ENCODE measurements around the gene SPATA13.

SPATA13 gene

DNA sequence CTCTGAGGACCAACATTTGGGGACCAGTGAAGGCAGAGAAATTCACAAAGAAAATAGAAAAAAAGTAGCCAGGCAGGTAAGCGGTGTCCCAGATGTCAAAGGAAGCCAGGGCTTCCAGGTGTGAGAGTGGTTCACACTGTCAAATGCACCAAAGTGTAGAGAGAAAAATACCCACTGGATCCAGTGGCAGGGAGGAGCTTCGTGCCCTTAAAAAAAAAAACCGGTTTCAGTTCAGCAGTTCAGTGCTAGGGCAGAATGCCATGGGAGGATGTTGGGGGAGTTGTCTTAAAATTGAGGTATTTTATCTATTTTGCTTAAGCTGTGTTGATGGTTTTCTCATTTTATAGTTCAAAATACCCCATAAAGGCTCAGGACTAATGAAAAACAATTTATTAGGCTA, 101.0 kb downstream of the SPATA13 start:
- no peak overlapping the region for H2BK5ac ChIP-seq (ENCODE audit: low read depth, low read length, poor library complexity)
- no peaks in the 10 kb centered on the region for H3K27me3 ChIP-seq (ENCODE audit: insufficient read depth, low read length)
- no peak overlapping the region for H2AK5ac ChIP-seq (ENCODE audit: low read length)
- no peak overlapping the region for H3K23ac ChIP-seq (ENCODE audit: low read length)
- no peaks in the 10 kb centered on the region for H3K79me2 ChIP-seq (ENCODE audit: control insufficient read depth, insufficient read depth, low read length, poor library complexity)
- no peak for DNase-seq
- H2AFZ ChIP-seq (ENCODE audit: insufficient read depth, low read length, poor library complexity): no peak overlapping the region
- H3K4ac ChIP-seq (ENCODE audit: low read depth, low read length): no peak overlapping the region
- no peak overlapping the region for H3K18ac ChIP-seq (ENCODE audit: low read length)
- no peaks in the 10 kb centered on the region for H3K4me1 ChIP-seq (ENCODE audit: control insufficient read depth in 1 of 2, insufficient read depth in 2 of 2, low read length in 2 of 2)
- H2BK120ac ChIP-seq (ENCODE audit: insufficient read depth, low read length, poor library complexity): no peak overlapping the region
- H3K9me3 ChIP-seq (ENCODE audit: insufficient read depth, low read depth, low read length): no peaks in the 10 kb centered on the region
- H4K91ac ChIP-seq (ENCODE audit: low read depth, low read length): no peak overlapping the region
- H3K36me3 ChIP-seq (ENCODE audit: control insufficient read depth in 1 of 2, insufficient read depth in 2 of 2, low read length in 2 of 2): no peaks in the 10 kb centered on the region
- H3K9ac ChIP-seq (ENCODE audit: low read length): no peak overlapping the region
- no peak overlapping the region for H3K14ac ChIP-seq (ENCODE audit: low read length)
- H3K4me3 ChIP-seq (ENCODE audit: low read depth, low read length): no peak overlapping the region
- H4K12ac ChIP-seq (ENCODE audit: low read depth, low read length): no peak overlapping the region
- no peak overlapping the region for H3K27ac ChIP-seq (ENCODE audit: low read depth, low read length)
- no peaks in the 10 kb centered on the region for H3K79me1 ChIP-seq (ENCODE audit: low read length)
- no peak overlapping the region for H3K4me2 ChIP-seq (ENCODE audit: low read length)
- no peak overlapping the region for H2BK12ac ChIP-seq (ENCODE audit: low read length)
- no CpG with 5 or more reads among the region's 3 CpGs for WGBS (ENCODE audit: extremely low coverage, insufficient coverage, insufficient read length)
- no peak overlapping the region for H4K8ac ChIP-seq (ENCODE audit: low read depth, low read length)

DNA sequence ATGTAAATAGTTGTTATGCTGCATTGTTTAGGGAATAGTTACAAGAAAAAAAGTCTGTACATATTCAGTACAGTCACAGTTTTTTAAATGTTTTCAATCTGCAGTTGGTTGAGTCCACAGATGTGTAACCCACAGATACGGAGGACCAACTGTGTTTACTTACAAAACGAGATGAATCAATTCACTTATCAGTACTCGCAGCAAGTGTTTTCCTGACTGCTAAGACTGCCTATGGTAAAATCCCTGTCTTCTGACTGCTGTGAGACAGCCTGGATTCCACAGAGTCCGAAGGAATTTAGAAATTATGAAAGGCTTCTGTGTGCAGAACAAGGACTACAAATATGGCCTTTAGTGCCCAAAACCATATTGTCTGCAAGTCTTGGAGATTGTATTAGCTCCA, 103.1 kb downstream of the SPATA13 start:
- Histone ChIP-seq H4K8ac (ENCODE audit: low read depth, low read length) (no peak overlapping the region), H2BK12ac (ENCODE audit: low read length) (no peak overlapping the region), H2BK120ac (ENCODE audit: insufficient read depth, low read length, poor library complexity) (no peak overlapping the region), H3K4me3 (ENCODE audit: low read depth, low read length) (no peak overlapping the region), H3K4me1 (ENCODE audit: control insufficient read depth in 1 of 2, insufficient read depth in 2 of 2, low read length in 2 of 2) (no peaks in the 10 kb centered on the region), H4K91ac (ENCODE audit: low read depth, low read length) (no peak overlapping the region), H3K27ac (ENCODE audit: low read depth, low read length) (no peak overlapping the region), H3K4me2 (ENCODE audit: low read length) (no peak overlapping the region), H2AK5ac (ENCODE audit: low read length) (no peak overlapping the region), H3K9me3 (ENCODE audit: insufficient read depth, low read depth, low read length) (no peaks in the 10 kb centered on the region), H3K36me3 (ENCODE audit: control insufficient read depth in 1 of 2, insufficient read depth in 2 of 2, low read length in 2 of 2) (no peaks in the 10 kb centered on the region), H3K23ac (ENCODE audit: low read length) (no peak overlapping the region), H2AFZ (ENCODE audit: insufficient read depth, low read length, poor library complexity) (no peak overlapping the region), H3K79me1 (ENCODE audit: low read length) (no peaks in the 10 kb centered on the region), H3K4ac (ENCODE audit: low read depth, low read length) (no peak overlapping the region), H2BK5ac (ENCODE audit: low read depth, low read length, poor library complexity) (no peak overlapping the region), H3K9ac (ENCODE audit: low read length) (no peak overlapping the region), H3K18ac (ENCODE audit: low read length) (no peak overlapping the region), H3K79me2 (ENCODE audit: control insufficient read depth, insufficient read depth, low read length, poor library complexity) (no peaks in the 10 kb centered on the region), H3K27me3 (ENCODE audit: insufficient read depth, low read length) (no peaks in the 10 kb centered on the region), H3K14ac (ENCODE audit: low read length) (no peak overlapping the region), H4K12ac (ENCODE audit: low read depth, low read length) (no peak overlapping the region)
- DNase-seq: peak; percentile 6 to 67
- WGBS (ENCODE audit: extremely low coverage, insufficient coverage, insufficient read length): no CpG with 5 or more reads among the region's 4 CpGs

DNA sequence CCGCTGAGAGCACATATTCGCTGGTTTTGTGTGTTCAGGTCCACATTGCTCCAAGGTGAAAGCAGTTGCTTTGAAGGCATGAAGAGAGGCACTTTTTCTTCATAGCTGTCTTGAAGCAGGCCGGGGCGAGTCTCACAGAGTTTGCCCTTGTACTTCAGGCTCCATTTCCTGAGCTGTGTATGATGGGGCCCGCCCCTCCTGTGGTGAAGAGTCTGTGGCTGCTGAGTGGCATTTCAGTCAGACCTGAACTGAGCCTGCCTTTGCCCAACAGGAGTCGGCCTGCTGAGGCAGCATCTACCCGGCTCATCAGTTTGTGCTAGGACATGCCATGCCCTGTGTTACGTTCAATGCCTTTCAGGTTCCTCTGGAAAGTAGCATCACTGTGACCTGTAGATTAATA, 104.5 kb downstream of the SPATA13 start:
- Histone ChIP-seq H3K79me2 (ENCODE audit: control insufficient read depth, insufficient read depth, low read length, poor library complexity) (no peaks in the 10 kb centered on the region), H2BK5ac (ENCODE audit: low read depth, low read length, poor library complexity) (no peak overlapping the region), H4K91ac (ENCODE audit: low read depth, low read length) (no peak overlapping the region), H3K23ac (ENCODE audit: low read length) (no peak overlapping the region), H3K18ac (ENCODE audit: low read length) (no peak overlapping the region), H3K79me1 (ENCODE audit: low read length) (no peaks in the 10 kb centered on the region), H3K27me3 (ENCODE audit: insufficient read depth, low read length) (no peaks in the 10 kb centered on the region), H2AK5ac (ENCODE audit: low read length) (no peak overlapping the region), H3K4me3 (ENCODE audit: low read depth, low read length) (no peak overlapping the region), H2BK120ac (ENCODE audit: insufficient read depth, low read length, poor library complexity) (no peak overlapping the region), H2AFZ (ENCODE audit: insufficient read depth, low read length, poor library complexity) (no peak overlapping the region), H3K36me3 (ENCODE audit: control insufficient read depth in 1 of 2, insufficient read depth in 2 of 2, low read length in 2 of 2) (no peaks in the 10 kb centered on the region), H2BK12ac (ENCODE audit: low read length) (no peak overlapping the region), H4K8ac (ENCODE audit: low read depth, low read length) (no peak overlapping the region), H3K4me2 (ENCODE audit: low read length) (no peak overlapping the region), H3K4ac (ENCODE audit: low read depth, low read length) (no peak overlapping the region), H3K14ac (ENCODE audit: low read length) (no peak overlapping the region), H4K12ac (ENCODE audit: low read depth, low read length) (no peak overlapping the region), H3K9ac (ENCODE audit: low read length) (no peak overlapping the region), H3K9me3 (ENCODE audit: insufficient read depth, low read depth, low read length) (no peaks in the 10 kb centered on the region), H3K4me1 (ENCODE audit: control insufficient read depth in 1 of 2, insufficient read depth in 2 of 2, low read length in 2 of 2) (no peaks in the 10 kb centered on the region), H3K27ac (ENCODE audit: low read depth, low read length) (no peak overlapping the region)
- no peak for DNase-seq
- no CpG with 5 or more reads among the region's 8 CpGs for WGBS (ENCODE audit: extremely low coverage, insufficient coverage, insufficient read length)

DNA sequence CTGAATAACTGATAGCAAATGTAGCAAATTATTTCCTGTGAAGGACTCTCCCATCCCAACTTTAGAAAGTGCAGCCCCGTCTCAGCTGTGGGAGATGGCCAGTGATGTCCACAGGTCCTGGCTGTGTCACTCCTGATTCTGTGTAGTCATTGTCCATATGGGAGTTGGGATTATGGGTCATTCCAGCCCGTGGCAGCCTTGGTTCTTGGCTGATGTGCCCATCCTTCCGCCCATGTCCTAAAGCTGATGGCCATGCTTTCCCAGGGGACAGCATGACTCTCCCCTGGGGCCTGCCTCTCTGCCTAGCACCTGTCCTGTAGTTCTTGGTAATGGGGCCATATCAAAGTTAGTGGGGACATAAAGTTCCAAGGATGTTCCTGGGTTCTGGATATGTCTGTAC, 104.9 kb downstream of the SPATA13 start:
- H3K9ac ChIP-seq (ENCODE audit: low read length): no peak overlapping the region
- no CpG with 5 or more reads among the region's 3 CpGs for WGBS (ENCODE audit: extremely low coverage, insufficient coverage, insufficient read length)
- no peaks in the 10 kb centered on the region for H3K36me3 ChIP-seq (ENCODE audit: control insufficient read depth in 1 of 2, insufficient read depth in 2 of 2, low read length in 2 of 2)
- no peaks in the 10 kb centered on the region for H3K79me2 ChIP-seq (ENCODE audit: control insufficient read depth, insufficient read depth, low read length, poor library complexity)
- no peak overlapping the region for H2AFZ ChIP-seq (ENCODE audit: insufficient read depth, low read length, poor library complexity)
- no peak overlapping the region for H3K4ac ChIP-seq (ENCODE audit: low read depth, low read length)
- no peak overlapping the region for H3K23ac ChIP-seq (ENCODE audit: low read length)
- H3K9me3 ChIP-seq (ENCODE audit: insufficient read depth, low read depth, low read length): no peaks in the 10 kb centered on the region
- H3K27ac ChIP-seq (ENCODE audit: low read depth, low read length): no peak overlapping the region
- no peak overlapping the region for H3K14ac ChIP-seq (ENCODE audit: low read length)
- no peak overlapping the region for H2BK120ac ChIP-seq (ENCODE audit: insufficient read depth, low read length, poor library complexity)
- no peak overlapping the region for H3K18ac ChIP-seq (ENCODE audit: low read length)
- H3K79me1 ChIP-seq (ENCODE audit: low read length): no peaks in the 10 kb centered on the region
- peaks cover 0 to 2% of the 10 kb centered on the region in 2 experiments for H3K4me1 ChIP-seq (ENCODE audit: control insufficient read depth in 1 of 2, insufficient read depth in 2 of 2, low read length in 2 of 2)
- no peak overlapping the region for H2AK5ac ChIP-seq (ENCODE audit: low read length)
- H3K27me3 ChIP-seq (ENCODE audit: insufficient read depth, low read length): no peaks in the 10 kb centered on the region
- H4K12ac ChIP-seq (ENCODE audit: low read depth, low read length): no peak overlapping the region
- H2BK12ac ChIP-seq (ENCODE audit: low read length): no peak overlapping the region
- no peak overlapping the region for H3K4me2 ChIP-seq (ENCODE audit: low read length)
- H4K8ac ChIP-seq (ENCODE audit: low read depth, low read length): no peak overlapping the region
- H3K4me3 ChIP-seq (ENCODE audit: low read depth, low read length): no peak overlapping the region
- H2BK5ac ChIP-seq (ENCODE audit: low read depth, low read length, poor library complexity): no peak overlapping the region
- H4K91ac ChIP-seq (ENCODE audit: low read depth, low read length): no peak overlapping the region
- DNase-seq: no peak

Measured in trophoblast cell (in vitro differentiated cells and primary cell).